Mucosa of descending colon (tissue), 3 donors: ENCODE results near the gene MAP2K6. TPM values are rescaled to one million over a fixed set of nuclear protein-coding genes. Genes with fewer than 3 reads are reported as not detected.

Experiments
- ATAC-seq: fragments of 200-7000 bp; cut with Tn5 transposase; one replicate; pipeline ENCODE4 v1.9.1; 2020; ENCODE audit warnings: mild to moderate bottlenecking, moderate library complexity
- DNase-seq, 3 donors: peaks; one replicate each; pipeline ENCODE4 v3.0.0-alpha.2; 2020
- H3K36me3 ChIP-seq: fragments of 200-600 bp; one replicate; pipeline ENCODE4 v1.8.0; 2021; ENCODE audit warnings: low read depth, mild to moderate bottlenecking
- H3K4me1 ChIP-seq: fragments of 200-600 bp; one replicate; pipeline ENCODE4 v1.8.0; 2021; ENCODE audit warnings: low read depth, mild to moderate bottlenecking
- H3K4me3 ChIP-seq: fragments of 200-600 bp; one replicate; pipeline ENCODE4 v1.8.0; 2021; ENCODE audit warnings: mild to moderate bottlenecking
- H3K9me3 ChIP-seq: fragments of 200-600 bp; one replicate; pipeline ENCODE4 v1.8.0; 2021; ENCODE audit warnings: mild to moderate bottlenecking
- CTCF ChIP-seq: fragments of 200-600 bp; IDR thresholded peaks from one replicate; pipeline ENCODE4 v1.8.0; 2022; ENCODE audit warnings: antibody characterized with exemption, mild to moderate bottlenecking
- intact Hi-C, 2 donors: fragments of 100-400 bp; cut with DNase I in 1 of 2; cut with micrococcal nuclease in 1 of 2; formaldehyde crosslinking; loops; one replicate each; pipeline versions ENCODE4 v1.11.0 to v1.11.1; 2022; cut with DNase I, micrococcal nuclease
- total RNA-seq, 3 donors: library from RNA; stranded (reverse); fragmentation: NEBNext Ultra II Directional in 2 of 3; extraction: Animal tissue kit (Norgen Biotek cat#: 25700) in 2 of 3; gene quantifications; one replicate each; pipeline versions ENCODE4 v1.2.1 to v1.2.4, GENCODE V29; 2021 to 2023
- donor health status: DM: no; HTN: no; CAD: no; lungs with moderate emphysema.
- donor health status: DM: no; HTN: no; CAD: no.
- donor health status: DM: no; HTN: yes; CAD: no.

Gene MAP2K6
- total RNA-seq, 3 donors from 2014 or later, result 62.9 to 146 (median 117) TPM

DNA sequence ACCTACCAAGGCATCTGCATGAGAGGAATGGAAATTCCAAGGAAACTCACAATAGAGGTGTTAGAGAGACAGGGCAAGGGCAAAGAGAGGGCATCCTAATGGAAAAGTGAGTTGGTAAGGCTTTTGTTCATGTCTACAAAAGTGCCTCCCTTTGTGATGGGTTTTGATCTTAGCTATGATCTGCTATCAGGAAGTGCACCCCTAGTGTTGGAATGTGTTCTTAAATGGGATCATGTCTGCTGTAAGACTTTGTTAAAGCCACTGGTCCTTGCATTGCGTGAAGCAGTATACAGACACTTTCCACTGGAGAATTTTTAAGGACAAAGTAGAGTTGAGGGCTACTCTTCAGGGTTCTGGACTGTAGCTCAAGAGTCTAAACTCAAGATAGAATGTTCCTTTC, 92.0 kb downstream of the MAP2K6 start:
- intact Hi-C loops, result loop anchor here (10.0 kb wide), 2 partner anchors 82 to 112 kb away; no protein-coding TSS in a partner anchor
- H3K36me3 ChIP-seq, result no peaks in the 10 kb centered on the region
- no peak for DNase-seq
- TF ChIP-seq CTCF, result no peak
- no peaks in the 10 kb centered on the region for H3K9me3 ChIP-seq
- no peak overlapping the region for H3K4me3 ChIP-seq
- H3K4me1 ChIP-seq, result peaks cover 6% of the 10 kb centered on the region
- no peak for ATAC-seq

DNA sequence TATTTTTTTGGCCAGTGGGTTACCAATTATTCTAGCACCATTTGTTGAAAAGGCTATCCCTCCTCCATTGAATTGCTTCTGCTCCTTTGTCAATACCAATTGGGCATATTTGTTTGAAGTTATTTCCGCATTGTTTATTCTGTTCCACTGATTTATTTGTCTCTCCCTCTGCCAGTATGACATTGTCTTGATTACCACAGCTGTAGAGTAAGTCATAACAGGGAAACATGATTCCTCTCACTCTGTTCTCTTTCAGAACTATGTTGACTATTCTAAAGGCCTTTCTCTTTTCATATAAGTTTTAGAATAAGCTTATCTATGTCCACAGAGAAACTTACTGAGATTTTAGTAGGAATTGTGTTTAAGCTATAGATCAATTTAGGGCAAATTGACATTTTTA, 94.3 kb downstream of the MAP2K6 start:
- no peak for ATAC-seq
- H3K4me3 ChIP-seq, result no peak overlapping the region
- no peaks in the 10 kb centered on the region for H3K36me3 ChIP-seq
- intact Hi-C loops, result loop anchor here (10.0 kb wide), 2 partner anchors 84 to 114 kb away; no protein-coding TSS in a partner anchor
- peaks cover under 1% of the 10 kb centered on the region for H3K4me1 ChIP-seq
- TF ChIP-seq CTCF, result no peak
- H3K9me3 ChIP-seq, result no peaks in the 10 kb centered on the region
- no peak for DNase-seq

GRCh38 chr17:69511250-69511649, 96.8 kb downstream of the MAP2K6 start:
- ATAC-seq, result no peak
- no peak for TF ChIP-seq CTCF
- no peaks in the 10 kb centered on the region for H3K4me1 ChIP-seq
- DNase-seq, result no peak
- intact Hi-C loops, result no loop called here
- no peaks in the 10 kb centered on the region for H3K9me3 ChIP-seq
- no peak overlapping the region for H3K4me3 ChIP-seq
- no peaks in the 10 kb centered on the region for H3K36me3 ChIP-seq

DNA sequence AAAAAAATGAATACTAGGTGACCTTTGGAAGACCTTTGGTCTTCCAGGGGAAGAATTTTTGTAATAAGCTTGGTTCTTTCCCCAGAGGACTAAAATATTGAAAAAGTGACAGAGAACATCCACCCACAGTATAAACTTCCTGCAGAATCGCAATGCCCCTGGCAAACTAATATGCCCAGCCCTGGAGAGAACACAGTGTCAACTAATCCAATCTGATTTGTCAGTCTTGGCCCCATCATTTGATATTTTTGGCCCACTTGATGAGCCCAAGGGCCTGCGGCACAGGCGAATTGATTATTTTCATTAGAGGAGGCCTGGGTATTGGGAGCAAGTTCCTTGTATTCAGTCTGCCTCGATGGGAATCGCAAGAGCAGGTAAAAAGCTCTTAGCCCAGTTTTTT, 98.4 kb downstream of the MAP2K6 start:
- Histone ChIP-seq H3K9me3 (no peaks in the 10 kb centered on the region), H3K36me3 (no peaks in the 10 kb centered on the region), H3K4me3 (no peak overlapping the region), H3K4me1 (no peaks in the 10 kb centered on the region)
- no peak for DNase-seq
- no peak for ATAC-seq
- TF ChIP-seq CTCF, result no peak
- intact Hi-C loops, result no loop called here

- intact Hi-C loops, result no loop called here
- H3K36me3 ChIP-seq, result no peaks in the 10 kb centered on the region
- no peak for ATAC-seq
- TF ChIP-seq CTCF, result no peak
- DNase-seq, result no peak
- H3K4me3 ChIP-seq, result no peak overlapping the region
- H3K4me1 ChIP-seq, result no peaks in the 10 kb centered on the region
- no peaks in the 10 kb centered on the region for H3K9me3 ChIP-seq
Observed at GRCh38 chr17:69516225-69516624, 101.7 kb downstream of the MAP2K6 start.

DNA sequence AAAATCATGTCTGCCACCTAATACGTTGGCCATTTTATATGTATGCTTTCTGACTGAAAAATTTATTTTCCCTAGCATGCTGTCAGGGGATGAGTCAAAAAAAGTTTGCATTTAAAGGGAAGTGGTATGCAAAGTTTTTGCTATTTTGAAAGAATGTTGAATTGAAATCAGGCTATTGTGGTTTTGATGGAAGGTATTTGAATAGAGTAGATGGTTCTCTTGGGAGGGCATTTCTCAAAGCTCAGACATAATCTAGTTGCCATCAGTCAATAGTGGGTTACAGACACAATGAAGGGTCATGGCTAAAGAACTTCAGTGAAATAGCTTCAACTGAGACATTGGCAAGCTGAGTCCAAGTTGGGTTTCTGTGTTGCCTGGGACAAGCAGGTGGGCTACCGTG, 102.4 kb downstream of the MAP2K6 start:
- H3K36me3 ChIP-seq, result no peaks in the 10 kb centered on the region
- no peak for DNase-seq
- H3K4me1 ChIP-seq, result no peaks in the 10 kb centered on the region
- intact Hi-C loops, result no loop called here
- no peaks in the 10 kb centered on the region for H3K9me3 ChIP-seq
- ATAC-seq, result no peak
- no peak for TF ChIP-seq CTCF
- H3K4me3 ChIP-seq, result no peak overlapping the region
